OCI-LY3 (cell line): ENCODE results near the gene LDB3.

Experiments
- EZH2phosphoT487 ChIP-seq: fragments of 200-600 bp; shearing (Covaris generic); IDR thresholded peaks from 2 replicates; pipeline ENCODE4 v1.6.1; 2018; ENCODE audit warnings: antibody characterized with exemption, mixed run types, low read depth
- TF ChIP-seq, protein P1 (sequence below): fragments of 200-600, 300-600 bp; sonication (generic); IDR thresholded peaks from 2 replicates; pipeline ENCODE4 v1.5.1; 2014; ENCODE audit warnings: antibody characterized with exemption, low read length, low read depth

DNA sequence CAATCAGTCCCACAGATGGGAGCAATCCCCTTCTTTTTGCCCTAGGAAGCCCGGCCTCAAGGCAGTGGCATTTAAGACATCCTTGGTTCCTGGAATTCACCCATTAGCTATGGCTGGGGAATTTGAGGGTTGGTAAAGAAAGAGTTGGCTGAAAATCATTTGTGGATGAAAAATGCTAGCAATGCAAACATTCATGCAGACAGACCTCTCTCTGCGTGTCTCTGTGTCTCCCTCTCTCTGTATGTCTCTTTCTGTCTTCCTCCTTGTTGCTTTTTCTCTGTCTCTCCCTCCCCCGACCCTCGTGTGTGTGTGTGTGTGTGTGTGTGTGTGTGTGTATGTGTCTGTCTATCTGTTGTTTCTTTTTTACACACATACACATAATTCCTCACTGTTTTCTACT, 19.4 kb downstream of the LDB3 start:
- TF ChIP-seq EZH2phosphoT487, result no peak
- TF ChIP-seq, protein P1, sequence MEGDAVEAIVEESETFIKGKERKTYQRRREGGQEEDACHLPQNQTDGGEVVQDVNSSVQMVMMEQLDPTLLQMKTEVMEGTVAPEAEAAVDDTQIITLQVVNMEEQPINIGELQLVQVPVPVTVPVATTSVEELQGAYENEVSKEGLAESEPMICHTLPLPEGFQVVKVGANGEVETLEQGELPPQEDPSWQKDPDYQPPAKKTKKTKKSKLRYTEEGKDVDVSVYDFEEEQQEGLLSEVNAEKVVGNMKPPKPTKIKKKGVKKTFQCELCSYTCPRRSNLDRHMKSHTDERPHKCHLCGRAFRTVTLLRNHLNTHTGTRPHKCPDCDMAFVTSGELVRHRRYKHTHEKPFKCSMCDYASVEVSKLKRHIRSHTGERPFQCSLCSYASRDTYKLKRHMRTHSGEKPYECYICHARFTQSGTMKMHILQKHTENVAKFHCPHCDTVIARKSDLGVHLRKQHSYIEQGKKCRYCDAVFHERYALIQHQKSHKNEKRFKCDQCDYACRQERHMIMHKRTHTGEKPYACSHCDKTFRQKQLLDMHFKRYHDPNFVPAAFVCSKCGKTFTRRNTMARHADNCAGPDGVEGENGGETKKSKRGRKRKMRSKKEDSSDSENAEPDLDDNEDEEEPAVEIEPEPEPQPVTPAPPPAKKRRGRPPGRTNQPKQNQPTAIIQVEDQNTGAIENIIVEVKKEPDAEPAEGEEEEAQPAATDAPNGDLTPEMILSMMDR, result no peak
